Inflammatory macrophage treated with lipopolysaccharide for 4 hours (primary cell): ENCODE data around the gene SFMBT2.
A peak's percentile ranks its signal among the peaks of the same experiment; 100 is the strongest.
"Not testable (repeated sequence)": the region's sequence is repeated elsewhere in the genome, so short reads cannot be mapped to it uniquely, and the experiment has no call there.

Experiments
- DNase-seq: peaks from one replicate; pipeline ENCODE4 v3.0.0-alpha.2; 2020

The SFMBT2 gene

GRCh38 chr10:7209458-7209857, 201.4 kb downstream of the SFMBT2 start:
- no peak for DNase-seq

DNA sequence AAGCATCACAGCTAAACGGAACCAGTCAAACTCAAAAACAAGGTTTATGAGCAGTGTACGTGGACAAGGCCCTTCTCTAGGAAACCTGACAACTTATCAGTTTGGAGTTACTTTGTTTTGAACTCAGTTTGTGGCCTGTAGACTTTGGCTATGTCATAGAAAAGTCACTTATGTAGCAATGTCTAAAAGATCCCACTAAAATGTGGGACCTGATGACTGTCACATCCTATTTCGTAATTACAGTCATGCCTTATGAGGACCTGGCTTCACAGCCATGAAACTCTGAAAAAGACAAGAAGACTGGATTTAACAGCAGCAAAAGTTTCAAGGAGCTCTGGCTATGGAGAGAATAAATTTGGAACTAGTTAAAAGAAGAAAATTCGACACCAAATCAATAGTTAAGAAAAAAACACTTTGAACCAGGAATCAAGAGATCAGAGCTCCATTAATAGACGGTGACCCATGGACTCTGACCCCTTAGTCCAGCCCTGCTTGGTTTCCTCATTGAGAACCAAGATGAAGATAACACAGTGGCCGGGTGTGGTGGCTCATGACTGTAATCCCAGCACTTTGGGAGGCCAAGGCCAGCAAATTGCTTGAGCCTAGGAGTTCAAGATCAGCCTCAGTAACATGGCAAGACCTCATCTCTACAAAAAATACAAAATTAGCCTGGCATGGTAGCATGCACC, 204.3 kb downstream of the SFMBT2 start:
- DNase-seq, result peak; percentile 90

GRCh38 chr10:7205656-7206055, 205.2 kb downstream of the SFMBT2 start:
- DNase-seq, result no peak

DNA sequence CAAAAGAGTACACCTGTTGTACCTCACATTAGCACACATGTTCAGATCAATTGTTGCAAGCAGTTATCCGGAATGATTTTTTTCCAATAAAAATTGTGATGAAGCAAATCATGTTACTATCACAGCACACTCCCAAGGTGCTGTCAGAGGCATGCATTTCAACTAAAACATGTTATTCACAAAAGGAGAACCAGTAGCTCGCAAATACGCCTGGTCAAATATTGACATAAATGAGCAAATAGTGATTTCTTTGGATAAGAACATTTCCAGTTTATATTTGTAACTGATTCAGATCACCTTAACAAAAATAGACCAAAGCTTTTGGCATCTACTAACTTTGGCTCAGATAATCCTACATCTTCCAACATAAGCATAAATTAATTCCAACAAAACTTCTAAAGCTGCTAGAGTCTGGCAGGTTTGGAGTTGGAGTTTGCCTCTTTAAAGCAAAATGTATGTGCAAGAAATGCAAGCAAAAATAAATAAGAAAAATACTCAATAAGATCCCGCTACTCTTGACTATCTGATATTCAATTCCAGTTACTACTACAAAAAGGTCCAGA, 208.0 kb downstream of the SFMBT2 start:
- DNase-seq, result no peak

DNA sequence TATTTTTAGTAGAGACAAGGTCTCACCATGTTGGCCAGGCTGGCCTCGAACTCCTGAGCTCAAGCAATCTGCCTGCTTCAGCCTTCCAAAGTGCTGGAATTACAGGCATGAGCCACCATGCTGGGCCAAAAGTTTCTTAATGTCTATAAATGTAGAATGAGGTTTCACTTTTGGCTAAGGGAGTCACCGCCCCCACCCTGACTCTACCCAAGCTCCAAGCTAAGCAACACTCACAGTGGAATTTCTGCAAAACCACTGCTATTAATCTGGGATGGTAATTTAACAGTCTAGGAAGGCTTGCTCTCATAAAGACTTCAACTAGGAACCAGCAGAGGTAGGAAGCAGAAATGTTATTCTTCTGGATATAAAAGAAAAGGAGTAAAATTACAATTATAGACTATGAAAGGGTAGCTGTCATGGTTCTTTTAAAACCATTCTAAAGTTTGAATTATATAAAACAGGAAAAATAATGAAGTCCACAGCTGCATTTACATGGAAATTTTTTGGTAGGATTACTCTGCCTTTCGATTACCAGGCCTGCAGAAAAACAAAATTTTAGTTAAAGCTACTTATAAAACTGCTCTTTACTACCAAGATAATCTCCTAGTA, 211.6 kb downstream of the SFMBT2 start:
- peak; percentile 49 for DNase-seq

GRCh38 chr10:7196284-7196683, 214.6 kb downstream of the SFMBT2 start:
- DNase-seq, result no peak

DNA sequence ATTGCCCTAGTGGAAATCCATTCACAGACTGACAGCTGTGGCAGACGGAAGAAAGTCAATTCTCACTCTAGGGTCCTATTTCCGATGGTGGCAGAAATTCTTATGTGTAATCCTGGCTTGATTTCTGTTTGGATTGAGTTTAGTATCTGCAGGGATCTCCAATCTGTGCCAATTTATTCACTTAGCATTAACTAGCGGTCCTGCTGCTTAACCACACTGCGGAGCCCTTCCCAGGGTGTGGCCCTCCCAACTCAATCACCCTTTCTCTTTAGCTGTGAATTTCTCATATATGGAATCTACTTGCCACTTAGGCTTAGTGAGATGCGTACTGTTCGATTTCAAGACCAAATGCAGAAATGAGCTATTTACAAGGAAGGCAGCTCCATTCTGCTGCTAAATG, 215.7 kb downstream of the SFMBT2 start:
- no peak for DNase-seq

DNA sequence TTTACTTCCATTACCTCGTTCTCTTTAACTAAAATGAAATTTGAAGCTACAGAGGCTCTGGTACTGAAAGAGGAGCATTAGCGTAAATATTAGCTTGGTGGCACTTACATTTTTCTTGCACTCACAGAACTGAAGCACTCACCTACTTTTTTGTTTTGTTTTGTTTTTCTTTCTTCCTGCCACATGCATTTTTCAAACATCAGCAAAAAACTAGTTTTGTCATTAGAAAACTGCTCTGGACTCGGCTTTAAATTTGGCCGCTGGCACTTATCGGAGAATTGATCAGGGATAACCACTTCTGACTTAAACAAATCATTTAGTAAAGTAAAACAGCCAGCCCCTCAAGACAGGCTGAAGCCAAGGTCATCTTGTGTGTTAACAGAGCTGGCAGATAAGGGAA, 216.3 kb downstream of the SFMBT2 start:
- DNase-seq, result no peak

- no peak for DNase-seq
Measured at GRCh38 chr10:7193369-7193768, 217.5 kb downstream of the SFMBT2 start.

GRCh38 chr10:7192831-7193361, 217.9 kb downstream of the SFMBT2 start:
- no peak for DNase-seq

GRCh38 chr10:7192061-7192460, 218.8 kb downstream of the SFMBT2 start:
- DNase-seq, result no peak

DNA sequence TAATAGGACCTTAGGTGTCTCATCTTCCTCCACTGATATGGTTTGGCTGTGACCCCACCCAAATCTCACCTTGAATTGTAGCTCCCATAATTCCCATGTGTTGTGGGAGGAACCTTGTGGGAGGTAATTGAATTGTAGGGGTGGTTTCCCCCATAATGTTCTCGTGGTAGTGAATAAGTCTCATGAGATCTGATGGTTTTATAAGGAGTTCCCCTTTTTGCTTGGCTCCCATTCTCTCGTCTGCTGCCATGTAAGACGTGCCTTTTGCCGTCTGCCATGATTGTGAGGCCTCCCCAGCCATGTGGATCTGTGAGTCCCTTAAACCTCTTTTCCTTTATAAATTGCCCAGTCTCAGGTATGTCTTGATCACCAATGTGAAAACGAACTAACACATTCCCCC, 220.1 kb downstream of the SFMBT2 start:
- DNase-seq, result peak; percentile 30

- no peak for DNase-seq
Measured at GRCh38 chr10:7189909-7190308, 220.9 kb downstream of the SFMBT2 start.

DNA sequence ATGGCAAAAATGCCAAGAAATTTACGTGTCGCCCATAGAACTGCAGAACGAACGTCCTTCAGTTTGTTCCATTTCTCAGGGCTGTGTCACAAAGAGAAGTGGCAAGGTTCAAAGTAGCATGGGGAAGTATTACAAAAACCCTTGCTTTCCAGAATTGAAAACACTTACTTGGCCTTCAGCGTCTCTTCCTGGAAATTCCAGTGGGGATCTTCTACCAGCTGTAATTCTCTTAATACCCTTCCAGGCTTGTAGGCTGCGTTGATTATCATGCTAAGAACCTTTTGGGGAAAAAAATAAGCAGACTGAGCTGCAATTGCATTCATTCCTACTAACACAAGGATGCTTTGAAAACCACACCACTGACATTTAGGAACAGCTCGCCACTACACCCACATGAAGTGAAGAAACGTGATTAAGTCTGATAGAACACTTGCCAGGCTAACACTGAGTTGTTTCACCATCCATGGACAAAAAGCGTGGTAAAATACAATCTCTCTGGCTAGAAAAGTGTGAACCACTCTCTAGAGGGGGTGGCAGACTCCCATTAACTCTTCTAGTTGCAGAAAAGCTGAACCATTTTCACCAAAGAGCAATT, 222.3 kb downstream of the SFMBT2 start:
- DNase-seq, result peak; percentile 74

DNA sequence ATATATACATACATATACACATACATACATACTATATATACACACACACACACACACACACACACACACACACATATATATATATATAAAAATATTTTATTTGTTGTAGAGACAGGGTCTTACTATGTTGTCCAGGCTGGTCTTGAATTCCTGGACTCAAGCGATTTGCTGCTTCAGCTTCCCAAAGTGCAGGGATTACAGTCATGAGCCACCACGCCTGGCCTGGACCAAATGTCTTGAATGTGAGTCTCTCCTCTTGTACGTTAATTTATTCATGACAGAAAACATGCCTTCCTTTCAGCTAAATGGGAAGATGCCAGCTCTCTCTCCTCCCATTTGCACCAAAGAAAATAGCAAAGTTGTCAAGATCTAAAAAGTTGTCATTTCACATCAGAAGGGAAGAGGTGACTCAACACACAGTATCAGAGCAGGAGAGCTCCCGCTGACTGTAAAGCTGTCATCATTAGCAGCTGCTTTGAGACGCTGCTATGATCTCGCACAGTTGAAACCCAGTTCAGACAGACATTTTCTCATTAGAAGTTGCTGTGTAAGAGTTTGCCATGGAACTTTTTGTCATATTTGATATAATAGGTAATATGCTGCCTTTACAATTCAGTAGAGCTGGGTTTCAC, 224.3 kb downstream of the SFMBT2 start:
- DNase-seq, result peak; percentile 90

GRCh38 chr10:7185367-7185690, 225.5 kb downstream of the SFMBT2 start:
- DNase-seq, result peak; percentile 85

- DNase-seq, result peak; percentile 98
Measured at GRCh38 chr10:7184660-7185366, 226.0 kb downstream of the SFMBT2 start.

DNA sequence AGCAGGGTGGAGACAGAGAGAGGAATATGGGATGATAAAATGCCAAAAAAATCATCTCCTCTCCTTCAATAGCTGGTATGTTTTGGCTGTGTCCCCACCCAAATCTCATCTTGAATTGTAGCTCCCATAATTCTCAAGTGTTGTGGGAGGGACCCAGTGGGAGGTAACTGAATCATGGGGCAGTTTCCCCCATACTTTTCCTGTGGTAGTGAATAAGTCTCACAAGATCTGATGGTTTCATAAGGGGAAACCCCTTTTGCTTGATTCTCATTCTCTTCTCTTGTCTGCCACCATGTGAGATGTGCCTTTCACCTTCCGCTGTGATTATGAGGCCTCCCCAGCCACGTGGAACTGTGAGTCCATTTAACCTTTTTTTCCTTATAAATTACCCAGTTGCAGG, 226.7 kb downstream of the SFMBT2 start:
- DNase-seq, result peak; percentile 79

DNA sequence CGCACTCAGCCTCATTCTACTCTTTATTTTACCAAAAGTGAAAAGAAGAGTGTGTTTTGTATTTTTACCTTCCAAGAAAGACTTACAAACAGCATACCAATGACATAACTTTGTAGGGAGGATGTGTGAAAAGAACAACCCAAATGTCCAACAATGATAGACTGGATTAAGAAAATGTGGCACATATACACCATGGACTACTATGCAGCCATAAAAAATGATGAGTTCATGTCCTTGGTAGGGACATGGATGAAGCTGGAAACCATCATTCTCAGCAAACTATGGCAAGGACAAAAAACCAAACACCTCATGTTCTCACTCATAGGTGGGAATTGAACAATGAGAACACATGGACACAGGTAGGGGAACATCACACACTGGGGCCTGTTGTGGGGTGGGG, 228.5 kb downstream of the SFMBT2 start:
- DNase-seq, result not testable (repeated sequence)

- no peak for DNase-seq
Measured at GRCh38 chr10:7181420-7181819, 229.4 kb downstream of the SFMBT2 start.

- DNase-seq, result no peak
Measured at GRCh38 chr10:7179536-7179935, 231.3 kb downstream of the SFMBT2 start.

DNA sequence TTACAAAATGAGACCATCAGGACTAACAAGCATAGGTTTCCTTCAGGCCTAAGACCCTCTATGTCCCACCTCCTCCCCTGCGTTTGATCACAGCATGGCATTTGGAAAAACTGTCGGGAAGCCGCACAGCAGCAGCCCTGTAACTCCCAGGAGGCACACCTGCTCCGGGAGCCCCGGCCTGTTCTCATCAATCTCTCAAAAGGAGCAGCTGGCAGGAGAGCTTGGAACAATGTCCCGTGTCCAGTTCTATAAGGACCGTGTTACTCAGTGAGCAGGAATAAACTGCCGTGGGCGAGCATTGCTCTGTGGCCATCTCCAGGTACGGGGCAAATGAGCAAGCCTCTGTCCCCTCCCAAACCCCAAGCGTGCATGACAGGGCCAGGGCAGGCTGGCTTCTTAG, 236.9 kb downstream of the SFMBT2 start:
- no peak for DNase-seq

DNA sequence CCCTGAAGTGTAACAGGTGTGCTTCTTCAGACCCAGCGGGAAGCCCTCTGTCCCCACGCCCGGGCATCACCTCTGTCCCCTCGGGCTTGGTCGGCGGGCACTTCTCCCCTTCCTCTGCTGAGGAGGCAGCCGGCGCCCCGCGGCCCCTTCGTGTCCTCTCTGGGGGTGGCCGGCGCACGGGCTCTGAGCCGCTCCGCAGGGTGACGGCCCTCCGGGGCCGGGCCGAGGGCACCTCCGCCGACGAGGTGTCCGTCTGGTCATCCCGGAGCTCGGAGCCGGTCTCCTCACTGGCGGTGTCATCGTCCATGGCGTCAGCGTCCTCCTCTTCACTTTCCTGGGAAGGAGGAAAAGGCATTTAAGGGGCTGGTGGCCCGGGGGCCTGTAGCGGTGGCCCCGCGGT, 239.0 kb downstream of the SFMBT2 start:
- DNase-seq, result no peak
